Measurements from ENCODE around the gene GGTLC1. TPM values are rescaled to one million over a fixed set of nuclear protein-coding genes. Genes with fewer than 3 reads are reported as not detected.

Gene GGTLC1
- total and polyA plus RNA-seq, 2 experiments from 2014 or later: not detected

GRCh38 chr20:24007073-24007595 lies 18.6 kb upstream of the GGTLC1 start (continued):
- TF ChIP-seq ZNF462 (CRISPR knock-in tag; IDR thresholded peaks at IDR 0.05) (no peak), ZNF114 (CRISPR knock-in tag; IDR thresholded peaks at IDR 0.05) (no peak), STAT1 (IDR thresholded peaks at IDR 0.05; ENCODE audit: unreplicated experiment) (no peak), ETS1 (IDR thresholded peaks at IDR 0.05) (no peak), ZNF331 (CRISPR knock-in tag; IDR thresholded peaks at IDR 0.05; ENCODE audit: low read depth) (no peak), CREB1 (CRISPR knock-in tag; IDR thresholded peaks at IDR 0.05; ENCODE audit: low read depth) (no peak), JUNB (IDR thresholded peaks at IDR 0.05; ENCODE audit: unreplicated experiment) (no peak), EZH2phosphoT487 (IDR thresholded peaks at IDR 0.05; ENCODE audit: unreplicated experiment) (no peak), NANOG (IDR thresholded peaks at IDR 0.05; ENCODE audit: borderline replicate concordance) (no peak), POLR2AphosphoS5 (IDR thresholded peaks at IDR 0.05; ENCODE audit: low read depth) (no peak), CTCF (conservative IDR thresholded peaks at IDR 0.05; ENCODE audit: low read depth in 2 of 2) (no peak)
